Peyer's patch (tissue), 4 donors: ENCODE results near the gene B3GAT3.

Experiments used
- POLR2A ChIP-seq, 2 donors: fragments of 450-650 bp; IDR thresholded peaks; one replicate each; pipeline ENCODE4 v1.5.1; 2017; ENCODE audit warnings: antibody characterized with exemption in 2 of 2, mild to moderate bottlenecking in 2 of 2, moderate library complexity in 2 of 2
- TF ChIP-seq, protein P1 (sequence below), 6 experiments: fragments of 450-650 bp in 4 of 6; fragments of 200-600 bp in 2 of 6; sonication (generic) in 1 of 6; IDR thresholded peaks; one replicate each; pipeline ENCODE4 v1.5.1; 2017 to 2019; ENCODE audit warnings: antibody characterized with exemption in 6 of 6, mild to moderate bottlenecking in 3 of 6, moderate library complexity in 1 of 6

GRCh38 chr11:62580959-62581715 is 40.6 kb downstream of the B3GAT3 start:
- TF ChIP-seq, protein P1, sequence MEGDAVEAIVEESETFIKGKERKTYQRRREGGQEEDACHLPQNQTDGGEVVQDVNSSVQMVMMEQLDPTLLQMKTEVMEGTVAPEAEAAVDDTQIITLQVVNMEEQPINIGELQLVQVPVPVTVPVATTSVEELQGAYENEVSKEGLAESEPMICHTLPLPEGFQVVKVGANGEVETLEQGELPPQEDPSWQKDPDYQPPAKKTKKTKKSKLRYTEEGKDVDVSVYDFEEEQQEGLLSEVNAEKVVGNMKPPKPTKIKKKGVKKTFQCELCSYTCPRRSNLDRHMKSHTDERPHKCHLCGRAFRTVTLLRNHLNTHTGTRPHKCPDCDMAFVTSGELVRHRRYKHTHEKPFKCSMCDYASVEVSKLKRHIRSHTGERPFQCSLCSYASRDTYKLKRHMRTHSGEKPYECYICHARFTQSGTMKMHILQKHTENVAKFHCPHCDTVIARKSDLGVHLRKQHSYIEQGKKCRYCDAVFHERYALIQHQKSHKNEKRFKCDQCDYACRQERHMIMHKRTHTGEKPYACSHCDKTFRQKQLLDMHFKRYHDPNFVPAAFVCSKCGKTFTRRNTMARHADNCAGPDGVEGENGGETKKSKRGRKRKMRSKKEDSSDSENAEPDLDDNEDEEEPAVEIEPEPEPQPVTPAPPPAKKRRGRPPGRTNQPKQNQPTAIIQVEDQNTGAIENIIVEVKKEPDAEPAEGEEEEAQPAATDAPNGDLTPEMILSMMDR (IDR thresholded peaks at IDR 0.05): no peak
- TF ChIP-seq POLR2A (IDR thresholded peaks at IDR 0.05): no peak
